ENCODE results near the gene DAO.
A peak's percentile ranks its signal among the peaks of the same experiment; 100 is the strongest.
"Not testable (repeated sequence)": the region's sequence is repeated elsewhere in the genome, so short reads cannot be mapped to it uniquely, and the experiment has no call there.

DAO gene

GRCh38 chr12:108879615-108880254 is at the start of gene DAO:
Gene DAO (plus strand): TSS chr12:108880092. CDS start chr12:108885007, 4,915 bp downstream.
- DNase-seq (ENCODE audit: low spot score) = no peak

DNA sequence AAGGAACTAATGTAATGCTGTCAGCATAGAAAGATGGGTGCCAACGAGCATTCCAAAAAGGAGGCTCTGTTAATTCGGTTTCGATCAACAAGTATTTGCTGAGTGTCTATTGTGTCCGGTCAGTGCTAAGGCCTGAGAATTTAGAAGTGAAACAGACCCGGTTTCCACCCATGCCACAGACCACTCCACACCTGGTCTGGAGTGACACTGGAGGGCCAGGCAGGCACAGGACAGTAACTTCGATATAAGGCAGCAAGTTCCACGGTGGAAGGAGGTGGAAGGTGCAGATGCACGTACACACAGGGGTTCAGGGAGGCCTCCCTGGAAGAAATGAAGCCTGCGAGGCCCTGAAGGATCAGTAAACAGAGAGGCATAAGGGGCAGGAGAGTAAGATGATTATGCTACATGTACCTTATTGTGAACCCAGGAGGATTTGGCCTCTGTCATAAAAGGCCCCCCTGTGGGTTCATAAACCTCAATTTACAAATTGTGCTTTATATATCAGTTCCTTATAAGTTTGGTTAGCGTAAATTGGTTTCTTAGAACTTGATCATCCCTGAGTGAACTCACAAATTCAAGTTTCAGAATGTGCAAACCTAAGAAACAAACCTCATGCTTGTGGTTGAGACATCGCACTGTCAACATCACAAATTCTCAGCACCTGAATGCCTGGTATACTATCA is 48.4 kb upstream of the DAO start:
- DNase-seq (ENCODE audit: low spot score) = no peak

GRCh38 chr12:108832208-108832607 is 47.7 kb upstream of the DAO start:
- no peak for DNase-seq (ENCODE audit: low spot score)

DNA sequence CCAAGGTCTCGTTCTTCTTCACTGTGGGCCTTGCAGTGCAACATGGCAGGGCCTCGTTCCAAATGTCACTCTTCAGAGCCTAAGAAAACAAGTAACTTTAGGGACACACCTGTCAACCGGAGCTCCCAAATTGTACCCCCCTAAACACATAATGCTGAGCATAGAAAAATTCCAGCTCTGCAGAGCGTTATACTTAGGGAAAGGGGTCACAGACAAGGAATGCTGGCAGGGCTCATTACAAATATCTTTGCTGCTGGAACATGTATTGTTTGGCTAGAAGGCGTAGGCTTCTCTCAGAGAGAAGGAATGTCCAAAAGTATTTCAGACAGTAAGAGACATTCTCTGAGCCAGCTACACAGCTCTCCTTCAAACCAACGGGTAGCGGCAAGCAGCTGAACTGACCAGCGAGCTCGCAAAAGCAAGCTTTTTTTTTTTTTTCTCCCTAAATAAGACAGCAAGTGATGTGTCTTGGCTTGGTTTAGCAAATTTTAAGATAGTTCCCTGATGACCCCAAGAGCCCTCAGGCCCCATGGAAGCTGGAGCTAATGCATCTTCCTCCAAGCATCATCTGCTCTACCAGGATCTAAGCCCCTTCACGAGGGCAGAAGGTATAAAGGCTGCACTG is 47.0 kb upstream of the DAO start:
- DNase-seq (ENCODE audit: low spot score) = peak; percentile 70

DNA sequence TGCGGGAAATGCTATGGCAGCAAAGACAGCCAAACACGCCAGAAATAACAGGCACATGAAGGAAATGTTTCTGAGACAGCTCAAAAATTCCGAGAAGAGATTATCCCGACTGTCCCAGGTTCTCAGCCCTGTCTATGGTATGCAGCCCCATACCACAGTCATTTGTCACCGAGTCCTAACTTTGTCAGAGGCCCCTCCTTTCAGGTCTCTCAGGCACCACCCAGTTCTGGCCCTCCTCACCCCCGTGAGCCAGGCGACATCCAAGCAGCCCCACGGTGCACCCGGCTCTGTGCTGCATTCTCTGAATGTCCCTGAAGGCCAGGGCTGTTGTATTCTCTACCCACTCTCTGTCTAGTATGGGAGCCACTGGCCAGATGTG is 46.5 kb upstream of the DAO start:
- DNase-seq (ENCODE audit: low spot score) = peak; percentile 72

DNA sequence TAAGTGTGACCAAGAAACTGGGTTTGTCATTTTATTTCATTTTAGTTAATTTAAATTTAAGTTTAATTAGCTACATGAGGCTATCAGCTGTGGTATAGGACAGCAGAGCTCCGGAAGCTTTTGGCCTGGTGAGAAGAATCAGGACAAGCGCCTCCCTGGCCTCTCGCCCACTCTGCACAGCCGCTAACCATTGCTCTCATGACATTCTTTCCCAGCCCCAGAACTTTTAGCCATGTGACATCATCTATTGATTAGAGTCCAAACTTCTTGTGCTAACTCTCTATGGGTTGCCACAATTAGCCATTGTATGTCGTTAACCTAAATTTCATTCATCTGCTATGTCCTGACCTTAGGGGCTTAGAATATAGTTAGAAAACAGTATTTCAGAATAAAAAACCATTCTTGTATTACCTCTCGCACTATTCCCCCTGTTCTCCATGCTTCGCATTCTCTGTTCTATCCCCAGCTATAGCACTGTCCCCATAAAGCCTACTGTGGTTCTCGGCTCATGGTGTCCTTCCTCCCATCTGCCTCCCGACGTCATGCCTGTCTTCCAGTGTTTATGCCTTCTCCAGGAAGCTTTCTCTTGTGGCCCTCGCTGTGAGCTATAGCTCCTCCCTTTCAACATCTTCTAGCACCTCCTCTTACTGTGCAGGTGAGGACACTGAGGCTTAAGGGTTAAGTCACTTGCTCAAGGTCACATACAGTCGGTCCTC is 46.0 kb upstream of the DAO start:
- peak; percentile 47 for DNase-seq (ENCODE audit: low spot score)

DNA sequence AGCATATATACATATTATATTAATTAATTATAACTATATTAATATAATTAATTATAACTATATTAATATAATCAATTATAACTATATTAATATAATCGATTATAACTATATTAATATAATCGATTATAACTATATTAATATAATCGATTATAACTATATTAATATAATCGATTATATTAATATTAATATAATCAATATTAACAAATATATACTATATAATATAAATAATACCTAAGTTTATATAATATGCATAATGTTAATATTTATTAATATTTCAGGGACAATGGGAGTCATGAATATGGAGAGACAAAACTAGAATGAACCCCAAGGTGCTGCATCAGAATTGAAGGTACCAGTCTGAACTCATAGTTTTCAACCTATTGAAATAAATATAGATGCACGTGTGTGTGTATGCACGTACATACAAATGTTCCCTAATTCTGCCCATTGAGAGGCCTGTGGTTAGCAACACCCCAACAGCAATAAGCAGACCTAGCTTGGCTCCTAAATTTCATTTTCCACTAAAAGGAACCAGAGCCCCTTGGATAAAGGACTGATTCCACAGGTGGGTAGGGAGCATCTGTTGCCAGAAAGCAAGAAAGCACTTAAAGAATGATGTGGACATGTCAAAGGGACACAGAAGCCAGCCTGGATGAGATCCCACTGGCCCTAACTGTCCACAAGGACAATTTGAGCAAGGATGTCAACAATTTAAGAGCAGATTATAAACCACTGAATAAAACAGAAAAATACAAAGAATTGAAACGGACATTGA is 43.8 kb upstream of the DAO start:
- no peak for DNase-seq (ENCODE audit: low spot score)

DNA sequence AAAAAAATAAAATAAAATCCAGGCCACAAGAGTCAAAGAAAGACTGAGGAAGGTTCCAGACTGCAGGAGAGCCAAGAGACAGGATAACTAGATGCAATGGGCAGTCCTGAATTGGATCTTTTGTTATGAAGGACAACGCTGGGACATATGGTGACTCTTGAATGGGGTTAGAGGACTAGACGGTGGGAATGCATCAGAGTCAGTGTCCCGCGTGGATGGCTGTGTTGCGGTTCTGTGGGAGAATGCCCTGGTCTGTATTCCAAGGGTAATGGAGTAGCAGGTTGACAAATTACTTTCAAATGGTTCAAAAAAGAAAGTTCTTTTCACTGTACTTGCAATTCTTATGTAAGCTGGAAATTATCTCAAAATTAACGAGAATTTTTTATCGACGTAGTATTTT is 42.7 kb upstream of the DAO start:
- no peak for DNase-seq (ENCODE audit: low spot score)

GRCh38 chr12:108837680-108838079 is 42.2 kb upstream of the DAO start:
- DNase-seq (ENCODE audit: low spot score) = no peak

DNA sequence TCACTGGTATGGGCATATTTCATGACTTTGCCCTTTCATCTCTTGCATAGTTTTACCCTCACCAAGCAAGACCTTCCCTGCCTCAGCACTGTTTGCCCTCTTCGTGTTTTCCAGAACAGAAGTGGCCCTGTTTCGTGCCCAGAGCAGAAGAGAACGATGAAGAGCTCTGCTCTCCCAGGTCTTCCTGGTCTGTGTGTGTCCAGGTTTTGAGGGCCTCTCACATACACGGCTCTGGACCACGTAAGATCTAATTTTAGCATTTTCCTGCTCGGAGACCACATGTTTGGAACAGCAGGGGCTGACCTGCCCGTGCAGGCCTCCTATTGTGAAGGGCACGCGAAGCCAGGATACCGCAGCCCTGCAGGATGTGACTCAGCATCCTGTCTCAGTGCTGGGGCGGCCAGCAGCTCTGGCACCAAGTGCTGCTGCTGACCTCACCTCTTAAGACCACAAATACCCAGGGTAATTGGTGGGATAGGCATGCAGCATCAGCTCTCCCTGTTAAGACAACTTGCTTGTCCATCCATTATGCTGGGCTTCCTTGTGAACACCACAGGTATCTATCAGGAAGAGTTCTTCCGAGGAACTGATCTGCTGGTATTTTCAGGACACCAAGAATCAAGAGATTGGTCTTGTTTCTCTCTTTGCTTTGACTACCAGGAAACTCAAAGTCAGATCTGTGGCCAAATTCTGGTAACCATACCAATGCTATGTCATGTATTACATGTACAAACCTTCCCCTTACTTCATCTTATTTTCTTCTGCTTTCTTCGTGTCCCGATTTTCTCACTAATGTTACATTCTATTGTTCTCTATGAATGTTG is 41.5 kb upstream of the DAO start:
- DNase-seq (ENCODE audit: low spot score) = peak; percentile 88

- DNase-seq (ENCODE audit: low spot score) = peak; percentile 60
Observed at GRCh38 chr12:108839018-108839889, 40.6 kb upstream of the DAO start.

DNA sequence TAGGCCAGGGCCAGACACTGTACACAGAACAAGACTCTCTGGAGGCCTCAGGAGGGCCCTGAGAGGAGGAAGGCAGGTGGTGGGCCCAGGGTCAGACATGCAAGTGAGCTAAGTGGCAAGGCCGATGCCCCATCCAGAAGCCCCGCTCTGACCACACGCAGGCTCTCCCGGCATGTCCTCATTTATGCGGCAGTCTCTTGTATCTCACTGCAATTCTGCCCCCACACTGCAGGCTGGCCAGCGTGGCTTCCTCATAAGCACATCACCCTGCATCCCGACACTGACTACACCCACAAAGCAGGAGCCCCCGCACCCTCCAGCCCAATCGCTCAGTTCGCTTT is 40.0 kb upstream of the DAO start:
- DNase-seq (ENCODE audit: low spot score) = no peak

DNA sequence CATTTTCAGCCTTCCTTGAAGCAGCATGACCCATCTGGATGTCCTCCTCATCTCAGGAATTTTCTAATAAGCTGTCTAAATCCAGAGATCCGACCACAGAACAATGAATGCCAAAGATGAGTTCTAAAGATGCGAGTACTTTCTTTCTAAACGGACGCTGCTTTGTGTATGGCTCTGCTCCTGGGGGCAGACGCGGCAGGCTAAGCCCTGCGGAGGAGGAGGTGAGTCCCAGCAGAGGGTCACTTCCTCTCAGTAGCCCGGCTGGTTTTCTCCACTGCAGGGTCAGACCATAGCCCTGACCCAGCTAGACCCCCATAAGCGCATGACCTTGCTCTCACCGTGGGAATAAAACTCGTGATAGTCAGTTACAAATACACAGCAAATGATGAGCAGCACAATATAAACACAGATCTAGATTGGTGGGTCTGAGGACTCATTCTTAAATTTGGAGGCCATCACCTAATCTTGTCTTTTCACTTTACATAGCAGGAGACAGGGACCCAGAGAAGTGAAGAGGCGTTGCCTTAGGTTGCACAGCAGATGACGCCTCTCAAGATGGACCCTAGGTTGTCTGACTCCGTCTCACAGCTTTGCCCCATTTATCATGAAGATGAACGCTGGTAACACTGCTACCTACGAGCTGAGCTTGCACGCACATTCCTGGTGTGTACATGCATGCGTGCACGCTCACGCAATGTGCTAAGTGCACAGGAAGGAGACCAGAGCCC is 39.1 kb upstream of the DAO start:
- DNase-seq (ENCODE audit: low spot score) = no peak

- not testable (repeated sequence) for DNase-seq (ENCODE audit: low spot score)
Observed at GRCh38 chr12:108841825-108842224, 38.1 kb upstream of the DAO start.

GRCh38 chr12:108842361-108842760 is 37.5 kb upstream of the DAO start:
- DNase-seq (ENCODE audit: low spot score) = no peak

GRCh38 chr12:108843187-108843586 is 36.7 kb upstream of the DAO start:
- no peak for DNase-seq (ENCODE audit: low spot score)

GRCh38 chr12:108845696-108846095 is 34.2 kb upstream of the DAO start:
- no peak for DNase-seq (ENCODE audit: low spot score)

DNA sequence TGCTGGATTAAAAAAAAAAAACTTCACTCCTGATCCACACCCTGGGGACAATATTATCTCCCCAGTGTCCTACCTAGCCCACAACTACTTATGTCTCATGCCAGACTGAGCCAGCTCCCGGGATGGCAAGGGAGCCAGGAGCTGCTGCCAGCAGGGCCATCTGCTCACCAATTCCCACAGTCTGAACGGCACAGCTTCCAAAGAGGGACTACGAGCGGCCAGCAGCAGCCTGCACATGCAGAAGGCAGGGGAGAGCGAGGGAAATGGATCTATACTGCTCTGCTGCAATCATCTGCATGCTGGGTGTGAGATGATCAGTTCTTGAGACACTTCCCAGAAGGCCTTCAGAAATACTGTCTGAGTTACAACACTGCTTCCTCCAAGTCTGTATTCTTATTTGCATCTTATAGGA is 33.6 kb upstream of the DAO start:
- peak; percentile 25 for DNase-seq (ENCODE audit: low spot score)

DNA sequence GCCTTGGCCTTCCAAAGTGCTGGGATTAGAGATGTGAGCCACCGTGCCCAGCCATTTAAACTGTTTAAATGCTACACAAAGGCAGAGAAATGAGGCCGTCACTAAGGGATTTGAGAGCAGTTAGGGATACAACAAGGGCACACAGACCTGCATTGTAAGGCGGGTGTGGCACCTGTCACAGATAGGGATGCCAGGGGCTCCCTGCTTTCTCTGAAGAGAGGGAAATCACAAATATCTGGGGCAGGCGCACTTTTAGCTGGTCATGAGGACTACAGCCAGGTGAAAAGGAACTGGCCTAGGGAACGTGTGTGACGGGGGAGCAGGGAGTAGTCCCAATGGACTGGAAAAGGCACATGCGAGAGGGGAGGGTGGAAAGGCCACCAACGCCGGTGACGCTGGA is 32.2 kb upstream of the DAO start:
- no peak for DNase-seq (ENCODE audit: low spot score)

DNA sequence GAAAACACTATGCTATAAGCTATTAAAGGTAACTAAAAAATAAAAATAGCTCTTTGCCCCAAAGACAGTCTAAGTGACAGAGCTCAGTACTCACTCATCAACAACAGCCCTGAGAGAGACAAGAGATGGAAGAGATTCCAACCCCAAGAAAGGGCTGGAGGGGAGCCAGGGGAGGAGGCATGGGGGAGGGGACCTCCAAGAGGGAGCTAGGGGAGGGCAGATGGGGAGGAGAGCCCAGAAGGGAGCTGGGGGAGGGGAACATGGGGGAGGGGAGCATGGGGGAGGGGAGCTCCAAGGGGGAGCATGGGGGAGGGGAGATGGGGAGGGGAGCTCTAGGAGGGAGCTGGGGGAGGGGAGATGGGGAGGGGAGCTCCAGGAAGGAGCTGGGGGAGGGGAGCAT is 30.2 kb upstream of the DAO start:
- peak; percentile 35 for DNase-seq (ENCODE audit: low spot score)

Data from GM03348 (cell line).